ENCODE results near the gene NR3C1. TPM values are rescaled to one million over a fixed set of nuclear protein-coding genes. Genes with fewer than 3 reads are reported as not detected.

The NR3C1 gene
- total and polyA plus RNA-seq, 8 donors, result 59.2 to 98.0 (median 66.6) TPM

DNA sequence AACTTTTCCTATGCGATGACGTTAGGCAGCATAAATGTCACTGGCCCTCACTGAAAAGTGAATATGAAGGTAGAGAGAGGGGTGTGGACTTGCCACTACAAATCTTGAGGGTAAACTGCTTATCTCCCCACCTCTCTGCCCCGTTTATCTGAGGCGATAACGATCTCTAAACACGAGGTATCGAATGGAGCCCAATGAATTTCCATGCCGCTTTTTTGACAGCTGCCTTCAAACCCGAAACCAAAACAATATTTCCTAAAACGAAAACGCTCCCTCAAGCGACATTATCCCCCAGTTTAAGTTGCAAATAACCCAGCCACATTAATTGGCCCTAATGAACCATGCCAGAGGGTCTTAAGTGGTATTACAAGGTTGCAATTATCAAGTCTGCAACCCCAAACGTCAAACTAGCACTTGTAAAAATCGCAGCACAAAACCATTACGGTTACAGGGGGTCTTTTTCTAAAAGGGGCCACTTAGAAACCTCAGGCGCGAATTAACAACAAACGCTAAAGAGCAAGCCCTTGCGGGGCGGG is 1.4 kb downstream of the NR3C1 start:
- Histone ChIP-seq H3K27ac (peak overlapping the region; percentile 100), H3K9me3 (no peaks in the 10 kb centered on the region), H3K36me3 (peaks cover 0 to 14% of the 10 kb centered on the region in 2 donors), H3K4me3 (peak overlapping the region; percentile 64 to 80), H3K27me3 (no peaks in the 10 kb centered on the region), H3K4me1 (peaks cover 24 to 48% of the 10 kb centered on the region in 2 donors)
- ATAC-seq (no peak), DNase-seq (no peak)
- intact Hi-C loops (cut with DNase I), result loop anchor here in 1 of 2 donors (10.0 kb wide), 1 partner anchor 283 kb away; no protein-coding TSS in a partner anchor
- TF ChIP-seq CTCF (IDR thresholded peaks at IDR 0.05), result no peak

DNA sequence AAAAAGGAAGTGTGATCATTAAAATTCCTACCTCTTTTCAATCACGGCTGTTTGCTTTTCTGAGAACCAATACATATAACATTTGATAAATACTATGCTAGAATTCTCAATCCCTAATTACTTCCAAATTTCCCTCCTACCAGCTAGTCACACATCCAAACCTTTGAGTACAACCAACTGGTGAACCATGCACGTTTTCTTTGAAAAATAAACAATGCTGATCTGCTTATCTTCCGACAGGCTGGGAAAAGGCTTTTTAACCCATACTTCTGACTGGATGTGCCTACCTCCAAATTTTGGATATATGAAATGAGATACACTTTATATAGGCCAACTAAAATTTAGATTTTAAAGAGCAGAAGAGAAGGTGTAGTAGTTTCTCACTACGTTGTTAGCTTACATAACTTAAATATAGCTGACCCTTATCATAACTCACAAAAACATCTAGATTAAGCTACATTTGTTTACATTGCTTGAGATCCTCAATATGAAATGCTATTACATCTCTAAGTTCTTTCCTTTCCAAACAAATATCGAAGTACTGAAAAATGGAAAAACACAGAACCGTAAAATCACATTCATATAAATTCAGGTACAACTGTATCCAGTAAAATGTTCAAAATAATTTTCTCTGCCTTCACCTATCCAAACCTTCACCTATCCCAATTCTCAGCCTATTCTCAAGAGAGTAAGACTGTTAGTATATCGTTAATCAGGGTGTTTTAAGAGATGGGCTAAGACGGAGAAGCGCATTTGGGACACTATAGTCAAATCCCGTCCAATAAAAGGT is 2.1 kb downstream of the NR3C1 start:
- Histone ChIP-seq H3K27ac (peak overlapping the region; percentile 100), H3K4me1 (peaks cover 30 to 55% of the 10 kb centered on the region in 2 donors), H3K27me3 (no peaks in the 10 kb centered on the region), H3K36me3 (peaks cover 0 to 14% of the 10 kb centered on the region in 2 donors), H3K4me3 (peak overlapping the region; percentile 64 to 80), H3K9me3 (no peaks in the 10 kb centered on the region)
- no peak for ATAC-seq
- no peak for DNase-seq
- intact Hi-C loops (cut with DNase I), result loop anchor here in 1 of 2 donors (10.0 kb wide), 1 partner anchor 283 kb away; no protein-coding TSS in a partner anchor
- no peak for TF ChIP-seq CTCF (IDR thresholded peaks at IDR 0.05)

GRCh38 chr5:143400541-143401226 is 2.8 kb downstream of the NR3C1 start:
- Histone ChIP-seq H3K9me3 (no peaks in the 10 kb centered on the region), H3K27me3 (no peaks in the 10 kb centered on the region), H3K36me3 (peaks cover 0 to 14% of the 10 kb centered on the region in 2 donors), H3K27ac (peak overlapping the region; percentile 20 to 100), H3K4me1 (peaks cover 33 to 62% of the 10 kb centered on the region in 2 donors), H3K4me3 (peak overlapping the region; percentile 17 to 80)
- no peak for DNase-seq
- no peak for TF ChIP-seq CTCF (IDR thresholded peaks at IDR 0.05)
- intact Hi-C loops (cut with DNase I), result loop anchor here in 1 of 2 donors (10.0 kb wide), 1 partner anchor 284 kb away; no protein-coding TSS in a partner anchor
- ATAC-seq, result no peak

DNA sequence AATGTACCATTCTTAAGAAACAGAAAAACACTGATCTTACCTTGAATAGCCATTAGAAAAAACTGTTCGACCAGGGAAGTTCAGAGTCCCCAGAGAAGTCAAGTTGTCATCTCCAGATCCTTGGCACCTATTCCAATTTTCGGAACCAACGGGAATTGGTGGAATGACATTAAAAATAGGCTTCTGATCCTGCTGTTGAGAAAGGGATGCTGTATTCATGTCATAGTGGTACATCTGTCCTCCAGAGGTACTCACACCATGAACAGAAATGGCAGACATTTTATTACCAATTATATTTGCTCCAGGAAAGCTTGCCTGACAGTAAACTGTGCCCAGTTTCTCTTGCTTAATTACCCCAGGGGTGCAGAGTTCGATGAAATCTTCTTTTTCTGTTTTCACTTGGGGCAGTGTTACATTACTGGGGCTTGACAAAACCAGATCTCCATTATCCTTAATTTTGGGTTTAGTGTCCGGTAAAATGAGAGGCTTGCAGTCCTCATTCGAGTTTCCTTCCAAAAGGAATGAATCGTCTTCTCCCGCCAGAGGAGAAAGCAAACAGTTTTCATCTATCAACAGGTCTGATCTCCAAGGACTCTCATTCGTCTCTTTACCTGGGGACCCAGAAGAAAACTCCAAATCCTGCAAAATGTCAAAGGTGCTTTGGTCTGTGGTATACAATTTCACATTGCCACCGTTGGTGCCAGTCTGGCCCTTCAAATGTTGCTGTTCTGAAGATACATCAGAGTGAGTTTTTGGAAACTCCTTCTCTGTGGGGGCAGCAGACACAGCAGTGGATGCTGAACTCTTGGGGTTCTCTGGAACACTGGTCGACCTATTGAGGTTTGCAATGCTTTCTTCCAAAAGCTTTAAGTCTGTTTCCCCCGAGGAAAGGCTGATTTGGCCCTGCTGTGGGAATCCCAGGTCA is 3.6 kb downstream of the NR3C1 start:
- intact Hi-C loops (cut with DNase I), result loop anchor here in 1 of 2 donors (10.0 kb wide), 1 partner anchor 285 kb away; no protein-coding TSS in a partner anchor
- Histone ChIP-seq H3K36me3 (peaks cover 0 to 14% of the 10 kb centered on the region in 2 donors), H3K9me3 (no peaks in the 10 kb centered on the region), H3K27me3 (no peaks in the 10 kb centered on the region), H3K4me3 (peak overlapping the region; percentile 17 to 80), H3K27ac (peak overlapping the region; percentile 20 to 100), H3K4me1 (peaks cover 41 to 70% of the 10 kb centered on the region in 2 donors)
- no peak for DNase-seq
- ATAC-seq, result no peak
- no peak for TF ChIP-seq CTCF (IDR thresholded peaks at IDR 0.05)

Data from left lung (tissue), 10 donors.